ENCODE data around the gene ZNF547.
"Not testable (repeated sequence)": the region's sequence is repeated elsewhere in the genome, so short reads cannot be mapped to it uniquely, and the experiment has no call there.

ZNF547 gene

GRCh38 chr19:57366776-57367175, 3.4 kb downstream of the ZNF547 start:
- no peak for FAIRE-seq

GRCh38 chr19:57374179-57374578, 10.8 kb downstream of the ZNF547 start:
- FAIRE-seq, result no peak
- DNase-seq (ENCODE audit: insufficient read length, low spot score), result no peak

More at GRCh38 chr19:57366776-57367175, 3.4 kb downstream of the ZNF547 start:
- no peak for DNase-seq (ENCODE audit: insufficient read length, low spot score)

GRCh38 chr19:57374647-57375046, 11.3 kb downstream of the ZNF547 start:
- FAIRE-seq; DNase-seq (ENCODE audit: insufficient read length, low spot score): not testable (repeated sequence)

DNA sequence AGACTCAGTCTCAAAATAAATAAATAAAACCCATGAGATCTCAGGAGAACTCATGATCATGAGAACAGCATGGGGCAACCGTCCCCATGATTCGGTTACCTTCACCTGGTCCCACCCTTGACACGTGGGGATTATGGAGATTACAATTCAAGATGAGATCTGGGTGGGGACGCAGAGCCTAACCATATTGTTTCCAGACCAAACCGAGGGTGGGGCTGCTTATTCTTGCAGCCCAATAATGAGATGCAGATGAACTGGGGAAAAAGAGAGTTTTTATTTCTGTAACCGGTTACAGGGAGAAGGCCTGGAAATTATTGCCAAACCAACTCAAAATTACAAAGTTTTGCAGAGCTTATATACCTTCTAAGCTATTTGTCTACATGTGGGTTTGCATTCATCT, 12.8 kb downstream of the ZNF547 start:
- FAIRE-seq, result no peak
- DNase-seq (ENCODE audit: insufficient read length, low spot score), result no peak

DNA sequence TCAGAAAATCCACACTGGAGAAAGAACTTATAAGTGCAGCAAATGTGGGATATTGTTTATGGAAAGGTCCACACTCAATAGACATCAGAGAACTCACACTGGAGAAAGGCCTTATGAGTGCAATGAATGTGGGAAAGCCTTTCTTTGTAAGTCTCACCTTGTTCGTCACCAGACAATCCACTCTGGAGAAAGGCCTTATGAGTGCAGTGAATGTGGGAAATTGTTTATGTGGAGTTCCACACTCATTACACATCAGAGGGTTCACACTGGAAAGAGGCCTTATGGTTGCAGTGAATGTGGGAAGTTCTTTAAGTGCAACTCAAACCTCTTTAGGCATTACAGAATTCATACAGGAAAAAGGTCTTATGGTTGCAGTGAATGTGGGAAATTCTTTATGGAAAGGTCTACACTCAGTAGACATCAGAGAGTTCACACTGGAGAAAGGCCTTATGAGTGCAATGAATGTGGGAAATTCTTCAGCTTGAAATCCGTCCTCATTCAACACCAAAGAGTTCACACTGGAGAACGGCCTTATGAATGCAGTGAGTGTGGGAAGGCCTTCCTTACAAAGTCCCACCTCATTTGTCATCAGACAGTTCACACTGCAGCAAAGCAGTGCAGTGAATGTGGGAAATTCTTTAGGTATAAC, 14.3 kb downstream of the ZNF547 start:
- DNase-seq (ENCODE audit: insufficient read length, low spot score) (no peak), FAIRE-seq (no peak)

DNA sequence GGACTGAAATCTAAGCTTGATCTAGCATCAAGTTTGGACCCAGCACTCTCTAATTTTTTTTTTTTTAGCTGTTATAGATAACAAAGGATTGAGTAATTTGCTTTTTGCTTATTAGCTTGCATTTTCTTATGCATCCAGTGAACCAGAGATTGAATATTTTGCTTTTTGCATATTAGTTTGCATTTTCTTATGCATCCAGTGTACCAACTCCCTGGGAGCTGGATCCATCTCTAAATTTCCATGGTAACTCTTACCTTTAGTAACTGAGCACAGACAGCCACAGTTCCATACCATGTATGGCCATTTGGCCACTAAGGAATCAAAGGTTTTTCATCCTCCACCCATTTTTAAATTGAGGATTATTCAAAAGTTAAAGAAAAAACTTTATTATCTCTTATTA, 17.6 kb downstream of the ZNF547 start:
- DNase-seq (ENCODE audit: insufficient read length, low spot score), result no peak
- FAIRE-seq, result no peak

DNA sequence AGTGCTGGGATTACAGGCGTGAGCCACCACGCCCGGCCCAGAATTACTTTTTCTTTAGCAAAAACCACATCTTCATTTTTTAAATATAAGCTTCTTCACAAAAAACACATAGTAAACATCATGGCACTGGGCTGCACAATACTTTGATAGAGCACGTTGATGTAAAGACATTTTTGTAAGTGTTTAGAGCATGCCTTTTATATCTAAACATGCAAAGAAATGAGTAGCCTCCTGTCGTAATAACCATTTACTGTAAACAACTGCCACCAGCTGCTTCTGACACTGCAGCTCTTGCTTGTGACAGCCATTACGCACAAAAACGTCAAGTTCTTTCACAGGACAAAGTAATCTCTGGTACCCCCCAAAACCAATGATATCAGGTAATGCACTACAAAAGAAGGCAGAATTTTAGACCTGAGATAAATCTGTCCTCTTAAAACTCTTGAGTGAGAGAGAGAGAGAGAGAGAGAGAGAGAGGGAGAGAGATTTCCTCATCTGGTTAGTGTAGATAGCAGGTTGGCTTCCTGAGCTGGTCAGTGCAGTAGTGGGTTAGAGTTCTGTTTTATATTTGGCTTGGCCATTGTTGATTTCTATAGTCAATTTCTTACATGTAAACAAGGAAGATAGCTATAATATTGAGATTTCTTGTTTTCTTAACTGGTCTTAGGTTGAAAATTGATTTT, 19.6 kb downstream of the ZNF547 start:
- FAIRE-seq (no peak), DNase-seq (ENCODE audit: insufficient read length, low spot score) (no peak)

DNA sequence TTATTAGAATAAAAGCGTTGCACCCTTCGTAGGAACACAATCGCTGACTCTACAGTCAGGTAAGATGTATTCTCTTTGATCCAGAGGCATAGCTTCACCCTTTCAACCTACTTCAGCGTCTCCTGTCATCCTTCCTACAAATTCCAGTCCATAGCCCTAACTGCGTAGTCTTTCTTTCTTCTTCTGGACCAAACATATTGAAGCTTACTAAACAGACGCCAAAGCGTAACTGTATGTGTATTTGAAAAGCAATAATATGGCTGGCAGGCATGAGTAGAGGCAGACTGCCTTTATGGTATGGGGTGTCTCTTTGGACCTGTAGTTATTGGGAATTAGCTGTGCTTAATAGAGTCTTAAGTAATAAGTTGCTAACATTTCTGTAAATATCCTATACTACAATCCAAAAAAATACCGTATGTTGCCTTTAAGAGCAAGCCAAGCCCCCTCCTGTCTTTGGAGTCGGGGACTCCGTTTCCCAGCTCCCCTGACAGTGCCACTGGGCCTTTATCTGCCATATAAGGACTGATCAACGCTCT, 25.9 kb downstream of the ZNF547 start:
- DNase-seq (ENCODE audit: insufficient read length, low spot score) (no peak), FAIRE-seq (no peak)

DNA sequence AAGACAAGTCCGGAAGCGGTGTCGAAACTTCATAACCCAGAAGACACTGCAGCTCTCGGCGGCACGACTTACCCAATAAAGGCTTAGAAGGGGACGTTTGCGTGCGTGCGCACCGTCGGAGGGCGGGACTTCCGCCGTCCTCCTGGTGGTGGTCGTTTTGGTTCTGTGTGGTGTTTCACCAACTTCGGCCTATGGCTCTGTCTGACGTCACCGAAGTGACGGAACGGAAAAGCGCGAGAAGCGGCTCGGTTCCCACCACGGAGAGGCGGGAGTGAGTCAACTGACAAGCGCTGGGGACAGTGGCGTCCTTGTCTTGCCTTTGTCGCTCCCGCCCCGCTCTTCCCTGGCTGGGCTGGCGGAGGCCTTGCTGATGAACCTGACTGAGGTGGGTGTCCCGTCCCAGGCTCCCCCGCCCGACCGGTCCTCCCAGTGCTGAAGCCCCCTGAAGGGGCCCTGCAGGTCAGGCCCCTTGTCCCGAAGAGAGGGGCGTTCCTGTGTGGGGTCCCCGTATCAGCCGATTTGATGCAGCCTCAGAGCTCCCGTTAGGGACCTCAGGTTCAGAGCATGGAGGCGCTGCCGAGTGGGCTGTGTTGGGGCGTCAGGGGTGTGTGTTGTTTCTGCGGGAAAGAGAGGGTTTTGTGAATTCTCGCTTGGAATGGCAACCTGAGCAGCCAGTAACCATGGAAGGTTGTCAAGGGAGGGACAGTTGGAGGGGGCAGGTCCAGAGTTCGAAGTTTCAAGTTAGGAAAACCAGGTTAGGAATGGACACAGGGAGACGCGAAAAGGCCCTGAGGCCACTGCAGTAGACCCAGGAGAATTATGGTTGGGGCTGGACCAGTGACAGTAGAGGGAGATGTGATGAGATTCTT, 26.6 kb downstream of the ZNF547 start, which contains the start of gene ZNF548:
Gene ZNF548 (plus strand): TSS at position 125 of the 869 bp plus-strand sequence. CDS start 246 bp downstream, at position 371.
- DNase-seq (ENCODE audit: insufficient read length, low spot score) (peak; percentile 75), FAIRE-seq (peak; percentile 95)

- DNase-seq (ENCODE audit: insufficient read length, low spot score), result no peak
- FAIRE-seq, result no peak
These were observed 32.4 kb downstream of the ZNF547 start for GRCh38 chr19:57395710-57396109.

- FAIRE-seq, result no peak
These were observed 35.5 kb downstream of the ZNF547 start for GRCh38 chr19:57398868-57399267.

DNA sequence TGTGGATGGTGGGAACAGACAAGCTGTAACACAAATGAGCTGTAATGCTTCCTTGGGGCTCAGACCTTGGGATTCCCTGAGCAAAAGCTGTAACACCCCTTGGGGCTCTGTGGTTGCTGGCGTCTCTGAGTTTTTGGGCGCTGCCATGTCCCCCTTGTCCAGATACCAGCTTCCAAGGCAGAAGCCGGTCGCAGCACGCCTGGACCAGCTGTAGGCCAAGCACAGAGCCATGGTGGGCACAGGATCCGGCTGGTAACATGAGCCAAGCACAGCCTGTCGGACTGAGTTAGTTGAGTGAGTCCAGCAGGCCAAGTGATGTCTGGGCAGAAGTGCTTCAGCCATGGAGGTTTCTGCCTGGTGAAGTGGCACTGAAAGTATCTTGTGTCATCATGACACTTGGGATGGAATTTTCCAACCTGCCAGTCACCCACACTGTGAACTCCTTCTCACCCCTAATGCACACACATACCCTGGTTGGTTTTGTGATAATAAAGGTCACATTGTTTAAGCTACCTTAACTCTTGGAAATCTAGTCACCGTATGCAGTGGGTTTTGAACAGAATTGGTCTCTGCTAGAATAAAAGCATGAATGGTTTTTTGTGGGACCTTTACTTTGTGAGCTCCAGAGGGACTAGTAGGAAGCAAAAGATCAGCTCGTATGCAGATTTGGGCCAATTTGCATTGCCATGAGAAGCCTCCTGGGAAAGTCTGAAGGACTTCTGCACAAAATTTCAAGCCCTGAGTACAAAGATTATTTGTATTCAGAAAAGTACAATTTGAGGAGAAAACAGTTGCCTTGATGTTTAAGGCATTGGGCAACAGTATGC, 40.6 kb downstream of the ZNF547 start:
- FAIRE-seq (no peak), DNase-seq (ENCODE audit: insufficient read length, low spot score) (no peak)

More at GRCh38 chr19:57398868-57399267, 35.5 kb downstream of the ZNF547 start:
- DNase-seq (ENCODE audit: insufficient read length, low spot score), result no peak

- FAIRE-seq, result no peak
- DNase-seq (ENCODE audit: insufficient read length, low spot score), result peak; percentile 27
These were observed 43.3 kb downstream of the ZNF547 start for GRCh38 chr19:57406516-57407123.

GRCh38 chr19:57410877-57411671, 47.7 kb downstream of the ZNF547 start, which contains the start of gene ZNF17:
ZNF17 (plus strand) TSS chr19:57411161; CDS start chr19:57413616, 2,455 bp downstream.
- FAIRE-seq (peak; percentile 94), DNase-seq (ENCODE audit: insufficient read length, low spot score) (peak; percentile 91)

GRCh38 chr19:57419439-57419838, 56.1 kb downstream of the ZNF547 start:
- FAIRE-seq, result no peak

GRCh38 chr19:57421037-57421436, 57.7 kb downstream of the ZNF547 start:
- FAIRE-seq, result no peak
- no peak for DNase-seq (ENCODE audit: insufficient read length, low spot score)

More at GRCh38 chr19:57419439-57419838, 56.1 kb downstream of the ZNF547 start:
- DNase-seq (ENCODE audit: insufficient read length, low spot score), result no peak
